AG10803 (cell line): ENCODE data around the gene TMPRSS11E.
"Not testable (repeated sequence)": the region's sequence is repeated elsewhere in the genome, so short reads cannot be mapped to it uniquely, and the experiment has no call there.

Experiments used
- DNase-seq: peaks from one replicate; pipeline ENCODE4 v3.0.0; 2010; ENCODE audit warnings: low read depth
- H3K4me3 ChIP-seq: 2 replicates; pipeline ENCODE4 v1.5.1; 2011; ENCODE audit warnings: mild to moderate bottlenecking, low read length, control low read depth
- TF ChIP-seq, protein P1 (sequence below): conservative IDR thresholded peaks from 2 replicates; pipeline ENCODE4 v1.5.1; 2011; ENCODE audit warnings: mild to moderate bottlenecking, low read length, control low read depth, inconsistent platforms

Gene TMPRSS11E

DNA sequence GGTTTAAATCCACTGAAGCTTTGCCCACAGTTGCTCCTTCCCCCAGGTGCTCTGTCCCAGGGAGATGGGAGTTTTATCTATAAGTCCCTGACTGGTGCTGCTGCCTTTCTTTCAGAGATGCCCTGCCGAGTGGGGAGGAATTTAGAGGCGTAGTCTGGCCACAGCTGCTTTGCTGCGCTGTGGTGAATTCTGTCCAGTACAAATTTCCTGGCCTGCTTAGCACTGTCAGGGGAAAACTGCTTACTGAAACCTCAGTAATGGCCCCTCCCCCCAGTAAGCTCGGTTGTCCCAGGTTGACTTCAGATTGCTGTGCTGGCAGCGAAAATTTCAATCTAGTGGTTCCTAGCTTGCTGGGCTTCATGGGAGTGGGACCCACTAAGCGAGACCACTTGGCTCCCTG, 88.7 kb downstream of the TMPRSS11E start:
- TF ChIP-seq, protein P1, sequence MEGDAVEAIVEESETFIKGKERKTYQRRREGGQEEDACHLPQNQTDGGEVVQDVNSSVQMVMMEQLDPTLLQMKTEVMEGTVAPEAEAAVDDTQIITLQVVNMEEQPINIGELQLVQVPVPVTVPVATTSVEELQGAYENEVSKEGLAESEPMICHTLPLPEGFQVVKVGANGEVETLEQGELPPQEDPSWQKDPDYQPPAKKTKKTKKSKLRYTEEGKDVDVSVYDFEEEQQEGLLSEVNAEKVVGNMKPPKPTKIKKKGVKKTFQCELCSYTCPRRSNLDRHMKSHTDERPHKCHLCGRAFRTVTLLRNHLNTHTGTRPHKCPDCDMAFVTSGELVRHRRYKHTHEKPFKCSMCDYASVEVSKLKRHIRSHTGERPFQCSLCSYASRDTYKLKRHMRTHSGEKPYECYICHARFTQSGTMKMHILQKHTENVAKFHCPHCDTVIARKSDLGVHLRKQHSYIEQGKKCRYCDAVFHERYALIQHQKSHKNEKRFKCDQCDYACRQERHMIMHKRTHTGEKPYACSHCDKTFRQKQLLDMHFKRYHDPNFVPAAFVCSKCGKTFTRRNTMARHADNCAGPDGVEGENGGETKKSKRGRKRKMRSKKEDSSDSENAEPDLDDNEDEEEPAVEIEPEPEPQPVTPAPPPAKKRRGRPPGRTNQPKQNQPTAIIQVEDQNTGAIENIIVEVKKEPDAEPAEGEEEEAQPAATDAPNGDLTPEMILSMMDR = no peak
- no peak for DNase-seq
- no peak overlapping the region for H3K4me3 ChIP-seq

DNA sequence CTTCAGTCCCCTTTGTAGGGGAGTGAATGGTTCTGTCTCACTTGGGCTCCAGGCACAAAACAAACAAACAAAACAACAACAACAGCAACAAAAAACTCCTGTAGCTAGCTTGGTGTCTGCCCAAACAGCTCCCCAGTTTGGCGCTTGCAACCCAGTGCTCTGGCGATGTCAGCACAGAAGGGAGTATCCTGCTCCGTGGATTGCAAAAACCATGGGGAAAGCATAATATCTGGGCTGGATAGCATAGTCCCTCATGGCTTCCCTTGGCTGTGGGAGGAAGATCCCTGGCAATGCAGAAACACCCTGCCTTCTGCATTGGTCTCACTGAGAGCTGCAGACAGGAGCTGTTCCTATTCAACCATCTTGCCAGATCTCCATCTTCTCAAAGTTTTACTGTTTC, 89.1 kb downstream of the TMPRSS11E start:
- no peak for DNase-seq
- TF ChIP-seq, protein P1 = no peak
- H3K4me3 ChIP-seq = no peak overlapping the region

DNA sequence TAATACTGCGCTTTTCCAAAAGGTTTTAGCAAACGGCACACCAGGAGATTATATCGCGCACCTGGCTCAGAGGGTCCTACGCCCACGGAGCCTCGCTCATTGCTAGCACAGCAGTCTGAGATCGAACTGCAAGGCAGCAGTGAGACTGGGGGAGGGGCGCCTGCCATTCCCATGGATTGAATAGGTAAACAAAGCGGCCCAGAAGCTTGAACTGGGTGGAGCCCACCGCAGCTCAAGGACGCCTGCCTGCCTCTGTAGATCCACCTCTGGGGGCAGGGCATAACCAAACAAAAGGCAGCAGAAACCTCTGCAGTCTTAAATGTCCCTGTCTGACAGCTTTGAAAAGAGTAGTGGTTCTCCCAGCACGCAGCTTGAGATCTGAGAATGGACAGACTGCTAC, 95.5 kb downstream of the TMPRSS11E start:
- DNase-seq, H3K4me3 ChIP-seq: not testable (repeated sequence)
